ENCODE measurements around the gene MPZL1. TPM values are rescaled to one million over a fixed set of nuclear protein-coding genes. Genes with fewer than 3 reads are reported as not detected.
"Not testable (repeated sequence)": the region's sequence is repeated elsewhere in the genome, so short reads cannot be mapped to it uniquely, and the experiment has no call there.

Gene MPZL1
- total RNA-seq, 2 donors from 2014 or later: 112 to 144 TPM

GRCh38 chr1:167800251-167800650 lies 78.5 kb downstream of the MPZL1 start:
- Histone ChIP-seq H3K36me3 (no peaks in the 10 kb centered on the region), H3K4me3 (no peak overlapping the region), H3K9ac (ENCODE audit: low read depth in 2 of 2, low read length in 2 of 2) (no peak overlapping the region), H3K27ac (no peak overlapping the region), H3K9me3 (no peaks in the 10 kb centered on the region), H3K27me3 (no peaks in the 10 kb centered on the region), H3K4me1 (no peaks in the 10 kb centered on the region)
- DNase-seq: no peak
- intact Hi-C loops (cut with DNase I): loop anchor here (5.0 to 10.0 kb wide), 2 partner anchors 78 to 195 kb away; partner anchors contain the start of gene MPZL1
- TF ChIP-seq CTCF (IDR thresholded peaks at IDR 0.05): no peak

GRCh38 chr1:167802235-167802634 lies 80.5 kb downstream of the MPZL1 start:
- TF ChIP-seq CTCF (IDR thresholded peaks at IDR 0.05): no peak
- Histone ChIP-seq H3K4me1 (no peaks in the 10 kb centered on the region), H3K36me3 (no peaks in the 10 kb centered on the region), H3K27ac (no peak overlapping the region), H3K9ac (ENCODE audit: low read depth in 2 of 2, low read length in 2 of 2) (no peak overlapping the region), H3K4me3 (no peak overlapping the region), H3K27me3 (no peaks in the 10 kb centered on the region), H3K9me3 (no peaks in the 10 kb centered on the region)
- no peak for DNase-seq
- intact Hi-C loops (cut with DNase I): loop anchor here (5.0 to 10.0 kb wide), 2 partner anchors 80 to 197 kb away; partner anchors contain the start of gene MPZL1

- no peaks in the 10 kb centered on the region for H3K4me1 ChIP-seq
- no peaks in the 10 kb centered on the region for H3K27me3 ChIP-seq
- H3K9me3 ChIP-seq: no peaks in the 10 kb centered on the region
- H3K27ac ChIP-seq: no peak overlapping the region
- H3K9ac ChIP-seq (ENCODE audit: low read depth in 2 of 2, low read length in 2 of 2): no peak overlapping the region
- intact Hi-C loops (cut with DNase I): loop anchor here (5.0 to 10.0 kb wide), 2 partner anchors 81 to 199 kb away; partner anchors contain the start of gene MPZL1
- no peak overlapping the region for H3K4me3 ChIP-seq
- peak; percentile 94 for DNase-seq
- H3K36me3 ChIP-seq: no peaks in the 10 kb centered on the region
- TF ChIP-seq CTCF (IDR thresholded peaks at IDR 0.05): peak; percentile 97
These were observed 81.8 kb downstream of the MPZL1 start for GRCh38 chr1:167803358-167804207.

- no peak overlapping the region for H3K27ac ChIP-seq
- peak overlapping the region in 1 of 2 donors; percentile 17 for H3K9ac ChIP-seq (ENCODE audit: low read depth in 2 of 2, low read length in 2 of 2)
- no peak for DNase-seq
- intact Hi-C loops (cut with DNase I): loop anchor here (10.0 kb wide), 1 partner anchor 200 kb away; no protein-coding TSS in a partner anchor
- H3K9me3 ChIP-seq: no peaks in the 10 kb centered on the region
- no peak for TF ChIP-seq CTCF (IDR thresholded peaks at IDR 0.05)
- no peaks in the 10 kb centered on the region for H3K36me3 ChIP-seq
- H3K27me3 ChIP-seq: no peaks in the 10 kb centered on the region
- H3K4me1 ChIP-seq: no peaks in the 10 kb centered on the region
- H3K4me3 ChIP-seq: no peak overlapping the region
These were observed 83.3 kb downstream of the MPZL1 start for GRCh38 chr1:167805041-167805556.

- not testable (repeated sequence) for H3K27ac ChIP-seq; H3K4me1 ChIP-seq; H3K27me3 ChIP-seq; H3K4me3 ChIP-seq; H3K9ac ChIP-seq (ENCODE audit: low read depth in 2 of 2, low read length in 2 of 2); H3K9me3 ChIP-seq; DNase-seq; H3K36me3 ChIP-seq
- intact Hi-C loops (cut with DNase I): loop anchor here (10.0 kb wide), 1 partner anchor 201 kb away; no protein-coding TSS in a partner anchor
These were observed 84.5 kb downstream of the MPZL1 start for GRCh38 chr1:167806235-167806634.

- intact Hi-C loops (cut with DNase I): loop anchor here (10.0 kb wide), 1 partner anchor 202 kb away; no protein-coding TSS in a partner anchor
- not testable (repeated sequence) for H3K9me3 ChIP-seq; H3K4me3 ChIP-seq; H3K36me3 ChIP-seq; H3K27me3 ChIP-seq; H3K4me1 ChIP-seq; H3K27ac ChIP-seq; DNase-seq; H3K9ac ChIP-seq (ENCODE audit: low read depth in 2 of 2, low read length in 2 of 2)
These were observed 84.9 kb downstream of the MPZL1 start for GRCh38 chr1:167806676-167807075.
